NCI-H460 (cell line): ENCODE measurements around the gene HSFX4. TPM values are rescaled to one million over a fixed set of nuclear protein-coding genes. Genes with fewer than 3 reads are reported as not detected.
"Not testable (repeated sequence)": the region's sequence is repeated elsewhere in the genome, so short reads cannot be mapped to it uniquely, and the experiment has no call there.

Experiments used
- DNase-seq: peaks from one replicate; pipeline ENCODE4 v3.0.0-alpha.2; 2016; ENCODE audit warnings: low read depth; ENCODE audit errors: extremely low read depth
- polyA plus RNA-seq: library from polyadenylated mRNA; depleted of rRNA; stranded (reverse); fragments of >200 nt; gene quantifications from 2 replicates; pipeline ENCODE4 v1.2.3, GENCODE V29; 2014; cell fraction: nucleus; rRNA removed
- total RNA-seq: library from RNA; depleted of rRNA; stranded (reverse); fragments of >200 nt; shearing (Covaris generic); gene quantifications from 2 replicates; pipeline ENCODE4 v1.2.3, GENCODE V29; 2014; rRNA removed

The HSFX4 gene, protein sequence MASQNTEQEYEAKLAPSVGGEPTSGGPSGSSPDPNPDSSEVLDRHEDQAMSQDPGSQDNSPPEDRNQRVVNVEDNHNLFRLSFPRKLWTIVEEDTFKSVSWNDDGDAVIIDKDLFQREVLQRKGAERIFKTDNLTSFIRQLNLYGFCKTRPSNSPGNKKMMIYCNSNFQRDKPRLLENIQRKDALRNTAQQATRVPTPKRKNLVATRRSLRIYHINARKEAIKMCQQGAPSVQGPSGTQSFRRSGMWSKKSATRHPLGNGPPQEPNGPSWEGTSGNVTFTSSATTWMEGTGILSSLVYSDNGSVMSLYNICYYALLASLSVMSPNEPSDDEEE
- not detected in 2 replicates for total RNA-seq
- polyA plus RNA-seq: not detected in 2 replicates

DNA sequence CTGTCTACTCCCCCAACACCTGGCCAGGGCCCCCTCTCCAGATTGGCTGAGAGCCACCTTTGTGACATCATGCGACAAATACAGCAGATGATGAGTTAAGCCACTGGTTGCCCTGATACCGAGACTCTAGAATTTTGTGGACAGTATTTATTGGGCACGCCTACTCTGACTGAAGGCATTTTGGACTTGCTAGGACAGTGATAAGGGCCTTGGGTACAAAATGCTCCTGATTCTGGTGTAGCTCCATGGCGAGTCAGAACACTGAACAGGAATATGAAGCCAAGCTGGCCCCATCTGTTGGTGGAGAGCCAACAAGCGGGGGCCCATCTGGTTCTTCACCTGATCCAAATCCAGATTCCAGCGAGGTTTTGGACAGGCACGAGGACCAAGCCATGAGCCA lies at the start of gene HSFX4:
HSFX4 (plus strand) TSS at position 174 of the 400 bp plus-strand sequence; CDS start at position 246, 72 bp downstream.
- not testable (repeated sequence) for DNase-seq

DNA sequence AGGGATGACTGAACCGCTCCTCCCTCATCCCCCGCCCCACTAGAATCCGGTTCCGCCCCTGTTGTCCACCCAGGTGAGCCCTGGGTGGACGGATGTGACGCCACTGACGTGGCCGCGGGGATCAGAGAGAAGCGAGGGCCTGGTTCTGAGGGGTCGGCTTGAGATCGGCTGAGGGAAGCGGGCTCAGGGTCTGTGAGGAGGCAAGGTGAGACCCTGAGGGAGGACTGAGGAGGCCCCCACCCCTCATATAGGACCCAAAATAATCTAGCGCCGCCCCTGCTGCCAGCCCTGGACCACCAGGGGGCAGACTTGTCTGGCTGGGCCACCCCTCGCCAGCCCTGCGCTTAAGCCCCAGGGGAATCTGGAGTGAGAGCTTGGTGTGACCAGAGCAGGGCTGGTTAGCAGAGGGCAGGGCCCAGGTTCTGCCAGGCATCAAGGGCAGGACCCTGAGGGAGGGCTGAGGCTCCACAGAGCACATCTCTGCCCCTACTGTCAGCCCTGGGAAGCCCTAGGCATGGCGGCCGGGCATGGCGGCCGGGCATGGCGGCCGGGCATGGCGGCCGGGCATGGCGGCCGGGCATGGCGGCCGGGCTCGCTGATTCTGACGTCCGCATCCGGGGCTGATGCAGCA lies 48.2 kb upstream of the HSFX4 start, which contains the start of gene MAGEA8:
MAGEA8 (plus strand) TSS at position 103 of the 631 bp plus-strand sequence. CDS start 3,090 bp downstream, outside the sequence.
- DNase-seq: no peak

DNA sequence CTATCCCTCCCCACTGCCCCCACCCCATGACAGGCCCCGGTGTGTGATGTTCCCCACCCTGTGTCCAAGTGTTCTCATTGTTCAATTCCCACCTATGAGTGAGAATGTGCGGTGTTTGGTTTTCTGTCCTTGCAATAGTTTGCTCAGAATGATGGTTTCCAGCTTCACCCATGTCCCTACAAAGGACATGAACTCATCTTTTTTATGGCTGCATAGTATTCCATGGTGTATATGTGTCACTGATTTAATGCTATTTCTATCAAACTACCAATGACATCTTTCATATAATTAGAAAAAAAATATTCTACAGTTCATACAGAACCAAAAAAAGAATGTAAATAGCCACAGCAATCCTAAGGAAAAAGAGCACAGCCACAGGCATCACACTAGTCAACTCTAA lies 38.5 kb upstream of the HSFX4 start:
- not testable (repeated sequence) for DNase-seq

- no peak for DNase-seq
Observed at GRCh38 chrX:149898554-149898953, 30.8 kb upstream of the HSFX4 start.

DNA sequence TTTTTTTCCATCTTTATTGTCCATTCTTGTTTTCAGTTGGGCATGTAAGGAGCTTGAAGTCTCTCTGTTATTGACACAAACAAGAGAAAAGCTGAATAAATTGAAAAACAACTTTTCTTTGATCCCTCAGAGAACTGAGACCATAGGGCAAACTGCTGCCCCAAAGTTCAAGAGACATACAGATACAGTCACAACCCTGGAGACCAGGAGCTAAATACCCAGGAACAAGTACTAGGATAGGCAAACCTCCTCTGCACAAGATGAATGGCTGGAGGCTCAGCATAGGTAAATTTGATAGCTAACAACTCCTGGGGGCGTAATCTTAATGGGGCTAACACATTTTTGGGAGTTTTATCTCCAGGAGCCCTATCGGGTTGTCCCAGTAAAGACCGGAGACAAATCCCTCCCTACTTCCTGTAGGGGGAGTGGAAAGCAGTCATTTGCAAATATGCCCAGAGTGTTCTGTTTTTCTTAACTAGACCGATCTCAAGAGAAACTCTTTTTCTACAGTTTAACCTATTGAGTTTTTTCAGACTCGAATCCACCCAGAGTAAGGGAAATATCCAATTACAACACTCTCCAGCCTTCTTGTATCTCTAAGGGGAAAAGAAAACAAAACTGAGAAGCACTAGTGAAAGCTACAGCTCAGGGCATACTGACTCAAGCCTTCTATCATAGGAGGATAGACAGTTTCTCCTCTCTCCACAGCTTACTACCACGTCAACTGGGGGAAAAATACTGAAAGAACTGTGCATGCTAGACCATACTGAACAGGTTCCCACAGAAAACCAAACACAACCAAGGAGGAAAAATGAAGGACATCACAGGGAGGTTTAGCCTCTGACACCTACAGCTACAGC lies 25.3 kb upstream of the HSFX4 start:
- DNase-seq: no peak

DNA sequence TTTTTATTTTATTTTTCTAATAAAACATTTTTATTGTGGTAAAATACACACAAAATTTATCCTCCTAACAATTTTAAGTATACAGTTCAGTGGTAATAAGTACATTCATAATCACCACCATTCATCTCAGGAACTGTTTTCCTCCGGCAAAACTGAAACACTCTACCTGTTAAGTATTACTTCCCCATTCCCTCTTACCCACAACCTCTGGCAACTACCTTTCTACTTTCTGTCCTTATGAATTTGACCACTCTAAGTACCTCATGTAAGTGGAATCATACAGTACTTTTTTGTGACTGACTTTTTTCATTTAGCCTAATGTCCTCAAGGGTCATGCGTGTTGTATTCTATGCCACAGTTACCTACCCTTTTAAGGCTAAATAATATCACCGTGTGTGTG lies 21.1 kb upstream of the HSFX4 start:
- DNase-seq: no peak

GRCh38 chrX:149908727-149909126 lies 20.6 kb upstream of the HSFX4 start:
- no peak for DNase-seq

DNA sequence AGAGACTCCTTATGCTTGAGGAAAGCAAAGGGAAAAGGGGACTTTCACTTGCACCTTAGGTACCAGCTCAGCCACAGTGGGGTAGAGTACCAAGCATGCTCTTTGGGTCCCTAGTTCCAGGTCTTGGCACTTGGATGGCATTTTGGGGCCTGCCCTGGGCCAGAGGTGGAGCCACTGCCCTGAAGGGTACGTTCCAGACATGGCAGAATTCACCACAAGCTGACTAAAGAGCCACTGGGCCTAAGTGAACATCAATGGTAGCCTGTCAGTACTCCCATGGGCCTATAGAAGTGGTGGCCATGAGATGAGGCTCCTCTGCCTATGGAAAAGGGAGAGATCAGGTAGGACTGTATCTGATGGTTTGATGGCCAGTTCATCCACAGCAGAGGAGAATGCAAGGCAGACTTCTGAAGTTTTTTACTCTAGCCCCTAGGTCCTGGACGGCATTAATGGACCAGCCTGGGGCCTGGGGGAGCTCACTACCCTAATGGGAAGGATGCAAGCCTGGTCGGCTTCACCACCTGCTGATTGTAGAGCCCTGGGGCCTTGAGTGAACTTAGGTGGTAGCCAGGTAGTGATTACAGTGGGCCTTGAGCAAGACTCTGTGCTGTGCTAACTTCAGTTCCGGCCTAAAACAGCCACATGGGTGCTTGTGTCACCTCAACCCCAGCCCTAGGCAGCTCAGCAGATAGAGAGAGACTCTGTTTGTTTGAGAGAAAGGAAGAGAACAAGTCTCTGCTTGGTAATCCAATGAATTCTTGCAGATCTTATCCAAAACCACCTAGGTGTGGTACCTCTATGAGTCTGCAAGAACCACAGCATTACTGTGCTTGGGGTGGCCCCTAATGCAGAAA lies 19.8 kb upstream of the HSFX4 start:
- no peak for DNase-seq

GRCh38 chrX:149910178-149910695 lies 19.1 kb upstream of the HSFX4 start:
- DNase-seq: no peak

DNA sequence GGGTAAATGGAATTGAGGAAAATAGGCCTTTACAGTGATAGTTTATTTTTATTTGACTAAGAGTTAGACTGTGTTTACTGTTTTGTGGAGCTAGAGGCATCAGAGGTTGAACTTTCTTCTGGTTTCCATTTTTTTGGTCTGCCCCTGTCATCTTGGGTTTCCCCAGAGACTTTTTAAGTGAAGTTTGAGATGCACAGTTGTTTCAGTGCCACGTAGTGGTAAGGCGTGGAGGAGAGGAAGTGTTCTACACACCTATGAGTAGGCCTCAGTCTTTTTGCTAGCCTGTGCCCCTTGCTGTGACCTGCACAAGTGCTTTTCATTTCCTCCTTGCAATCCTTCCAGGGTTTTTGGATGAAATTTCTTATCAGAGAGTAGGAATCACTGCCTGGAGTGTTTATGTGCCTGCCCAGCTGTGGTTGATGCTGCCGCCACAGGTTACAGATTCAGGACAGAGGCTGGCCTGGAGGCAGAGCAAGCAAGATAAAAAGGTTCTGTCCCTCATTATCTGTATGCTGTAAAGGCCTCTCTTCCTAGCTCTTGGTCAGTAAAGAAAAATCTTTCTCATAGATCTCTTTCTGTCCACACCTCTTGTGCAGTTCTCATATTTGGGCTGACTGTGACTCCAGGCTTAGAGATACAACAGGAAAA lies 12.5 kb upstream of the HSFX4 start:
- no peak for DNase-seq

DNA sequence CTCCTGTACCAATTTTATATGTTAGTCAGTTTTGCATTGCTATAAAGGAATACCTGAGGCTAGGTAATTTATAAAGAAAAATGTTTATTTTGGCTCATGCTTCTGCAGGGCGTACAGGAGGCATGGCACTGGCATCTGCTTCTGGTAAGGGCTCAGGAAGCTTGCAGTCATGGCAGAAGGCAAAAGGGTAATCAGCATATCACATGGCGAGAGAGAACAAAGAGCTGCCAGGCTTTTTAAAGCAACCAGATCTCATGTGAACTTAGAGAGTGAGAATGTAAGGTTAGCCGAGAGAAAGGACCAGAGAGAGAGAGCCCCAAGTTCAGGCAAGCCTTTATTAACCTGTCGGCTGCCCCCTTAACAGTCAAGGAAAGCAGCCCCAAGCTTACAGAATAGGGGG lies 5.5 kb upstream of the HSFX4 start:
- DNase-seq: not testable (repeated sequence)

DNA sequence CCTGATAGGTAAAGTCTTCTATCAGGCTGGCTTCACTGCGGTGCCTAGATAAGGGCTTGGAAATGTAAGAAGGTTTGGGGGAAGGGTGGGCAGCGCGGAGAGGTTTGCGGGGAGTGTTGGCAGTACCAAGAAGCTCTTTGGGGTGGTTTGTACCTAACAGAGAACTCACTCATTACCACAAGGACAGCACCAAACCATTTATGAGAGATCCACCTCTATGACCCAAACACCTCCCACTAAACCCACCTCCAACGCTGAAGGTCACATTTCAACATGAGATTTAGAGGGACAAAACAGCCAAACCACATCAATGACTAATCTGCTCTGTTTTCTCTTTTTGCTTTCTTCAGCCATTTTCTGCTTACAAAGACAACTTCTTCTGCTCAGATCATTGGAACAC lies 4.9 kb upstream of the HSFX4 start:
- DNase-seq: not testable (repeated sequence)

GRCh38 chrX:149927245-149927963 lies 2.0 kb upstream of the HSFX4 start:
- DNase-seq: not testable (repeated sequence)

GRCh38 chrX:149927964-149928258 lies 1.5 kb upstream of the HSFX4 start:
- not testable (repeated sequence) for DNase-seq

- not testable (repeated sequence) for DNase-seq
Observed at GRCh38 chrX:149928635-149929034, 738 bp upstream of the HSFX4 start.

GRCh38 chrX:149931355-149931754 lies 2.0 kb downstream of the HSFX4 start:
- DNase-seq: not testable (repeated sequence)

- DNase-seq: not testable (repeated sequence)
Observed at GRCh38 chrX:149932150-149932549, 2.8 kb downstream of the HSFX4 start.

DNA sequence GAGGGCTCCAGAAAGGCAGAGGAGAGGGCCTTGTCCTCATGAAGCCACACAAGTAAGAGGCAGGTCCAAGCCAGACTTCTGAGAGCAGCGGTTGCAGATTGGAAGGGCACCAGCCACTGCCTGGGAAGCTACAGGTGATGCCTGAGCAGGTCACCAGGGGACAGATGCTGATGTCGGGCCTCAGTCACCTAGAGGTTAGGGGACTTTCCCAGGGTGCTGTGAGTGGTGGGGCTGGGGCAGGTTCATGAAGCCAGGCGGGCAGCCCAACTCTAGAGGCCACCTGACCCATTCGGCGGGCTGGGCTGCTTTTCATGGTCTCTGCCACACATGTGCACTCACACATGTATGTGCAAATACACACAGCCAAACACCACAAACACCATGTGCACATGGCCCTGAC lies 3.6 kb downstream of the HSFX4 start:
- not testable (repeated sequence) for DNase-seq

GRCh38 chrX:149933547-149933946 lies 4.2 kb downstream of the HSFX4 start:
- not testable (repeated sequence) for DNase-seq
